ENCODE results near the gene SPRR4. TPM values are rescaled to one million over a fixed set of nuclear protein-coding genes. Genes with fewer than 3 reads are reported as not detected.

SPRR4 gene
- total and polyA plus RNA-seq, 10 of the 15 experiments (the other 5 are each of a cell fraction or from before 2014, with no cell fraction given): not detected

- no peak for ATAC-seq
- Histone ChIP-seq H3K9me3 (replicated peaks; ENCODE audit: control insufficient read depth, insufficient read depth, low read length) (no peaks in the 10 kb centered on the region), H3K9ac (ENCODE audit: control insufficient read depth, insufficient read depth, low read length) (no peak overlapping the region), H2AFZ (ENCODE audit: control insufficient read depth, low read depth, low read length) (no peak overlapping the region), H3K36me3 (ENCODE audit: control insufficient read depth in 2 of 2, insufficient read depth in 2 of 2, low read length in 1 of 2) (no peaks in the 10 kb centered on the region), H3K4me1 (ENCODE audit: control insufficient read depth, insufficient read depth, low read length) (no peaks in the 10 kb centered on the region), H3K27ac (ENCODE audit: control insufficient read depth, insufficient read depth) (no peak overlapping the region), H3K4me3 (no peak overlapping the region), H4K20me1 (ENCODE audit: control insufficient read depth, insufficient read depth) (no peaks in the 10 kb centered on the region; the same call in 1 of the 2 replicates), H3K79me2 (ENCODE audit: control insufficient read depth, insufficient read depth, low read length) (no peaks in the 10 kb centered on the region), H3K27me3 (replicated peaks in 1 of 2; ENCODE audit: control insufficient read depth in 2 of 2, insufficient read depth in 2 of 2, low read length in 1 of 2) (no peaks in the 10 kb centered on the region), H3K4me2 (ENCODE audit: control insufficient read depth, insufficient read depth) (no peak overlapping the region)
- BruUV-seq (replicated peaks): no TSS peak
- POLR2A ChIA-PET: no interaction called here
- intact Hi-C loops (cut with micrococcal nuclease; ENCODE audit: unreplicated experiment): no loop called here
- no peak for FAIRE-seq
- RAD21 ChIA-PET (ENCODE audit: unreplicated experiment): no interaction called here
- no peak for DNase-seq (ENCODE audit: low read depth, low spot score)
- SMC1A ChIA-PET (ENCODE audit: uncharacterized antibody, unreplicated experiment): interaction anchor here (1.0 kb wide), 1 partner anchor 17 kb away, joined by 4 read pairs; no protein-coding TSS in a partner anchor
- CTCF ChIA-PET: no interaction called here
- 9% methylated on average over 4 of the region's 4 CpGs for WGBS (ENCODE audit: insufficient coverage, insufficient replicate concordance, low lambda C conversion rate, missing lambda C conversion rate)
- in situ Hi-C loops (cut with MboI): no loop called here
- TF ChIP-seq CEBPZ (IDR thresholded peaks at IDR 0.05; ENCODE audit: low read depth, low read length) (no peak), ZZZ3 (IDR thresholded peaks at IDR 0.05; ENCODE audit: control insufficient read depth, insufficient read length, low read depth) (no peak), ZNF622 (IDR thresholded peaks at IDR 0.05) (no peak), ZBTB11 (CRISPR knock-in tag; IDR thresholded peaks at IDR 0.05) (no peak), RELA (IDR thresholded peaks at IDR 0.05; ENCODE audit: borderline replicate concordance, partially characterized antibody) (no peak), YY1 (IDR thresholded peaks at IDR 0.05; ENCODE audit: low read depth, low read length) (no peak), FOXM1 (IDR thresholded peaks at IDR 0.05; ENCODE audit: low read depth, low read length) (no peak), JUND (IDR thresholded peaks at IDR 0.05; ENCODE audit: low read depth, low read length) (no peak), HDAC6 (IDR thresholded peaks at IDR 0.05; ENCODE audit: unreplicated experiment) (no peak), NR2F1 (conservative IDR thresholded peaks at IDR 0.05) (no peak), NR2C1 (IDR thresholded peaks at IDR 0.05) (no peak), POLR2AphosphoS5 (IDR thresholded peaks at IDR 0.05; ENCODE audit: low read length) (no peak), USF2 (IDR thresholded peaks at IDR 0.05; ENCODE audit: borderline replicate concordance, low read depth, low read length) (no peak)
- TF ChIP-seq, protein P1, sequence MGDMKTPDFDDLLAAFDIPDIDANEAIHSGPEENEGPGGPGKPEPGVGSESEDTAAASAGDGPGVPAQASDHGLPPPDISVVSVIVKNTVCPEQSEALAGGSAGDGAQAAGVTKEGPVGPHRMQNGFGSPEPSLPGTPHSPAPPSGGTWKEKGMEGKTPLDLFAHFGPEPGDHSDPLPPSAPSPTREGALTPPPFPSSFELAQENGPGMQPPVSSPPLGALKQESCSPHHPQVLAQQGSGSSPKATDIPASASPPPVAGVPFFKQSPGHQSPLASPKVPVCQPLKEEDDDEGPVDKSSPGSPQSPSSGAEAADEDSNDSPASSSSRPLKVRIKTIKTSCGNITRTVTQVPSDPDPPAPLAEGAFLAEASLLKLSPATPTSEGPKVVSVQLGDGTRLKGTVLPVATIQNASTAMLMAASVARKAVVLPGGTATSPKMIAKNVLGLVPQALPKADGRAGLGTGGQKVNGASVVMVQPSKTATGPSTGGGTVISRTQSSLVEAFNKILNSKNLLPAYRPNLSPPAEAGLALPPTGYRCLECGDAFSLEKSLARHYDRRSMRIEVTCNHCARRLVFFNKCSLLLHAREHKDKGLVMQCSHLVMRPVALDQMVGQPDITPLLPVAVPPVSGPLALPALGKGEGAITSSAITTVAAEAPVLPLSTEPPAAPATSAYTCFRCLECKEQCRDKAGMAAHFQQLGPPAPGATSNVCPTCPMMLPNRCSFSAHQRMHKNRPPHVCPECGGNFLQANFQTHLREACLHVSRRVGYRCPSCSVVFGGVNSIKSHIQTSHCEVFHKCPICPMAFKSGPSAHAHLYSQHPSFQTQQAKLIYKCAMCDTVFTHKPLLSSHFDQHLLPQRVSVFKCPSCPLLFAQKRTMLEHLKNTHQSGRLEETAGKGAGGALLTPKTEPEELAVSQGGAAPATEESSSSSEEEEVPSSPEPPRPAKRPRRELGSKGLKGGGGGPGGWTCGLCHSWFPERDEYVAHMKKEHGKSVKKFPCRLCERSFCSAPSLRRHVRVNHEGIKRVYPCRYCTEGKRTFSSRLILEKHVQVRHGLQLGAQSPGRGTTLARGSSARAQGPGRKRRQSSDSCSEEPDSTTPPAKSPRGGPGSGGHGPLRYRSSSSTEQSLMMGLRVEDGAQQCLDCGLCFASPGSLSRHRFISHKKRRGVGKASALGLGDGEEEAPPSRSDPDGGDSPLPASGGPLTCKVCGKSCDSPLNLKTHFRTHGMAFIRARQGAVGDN (IDR thresholded peaks at IDR 0.05): no peak
Measured at GRCh38 chr1:152982076-152982475, 11.6 kb downstream of the SPRR4 start.

All from GM12878 (cell line).